Measurements from ENCODE around the gene SMAP2.

The SMAP2 gene

DNA sequence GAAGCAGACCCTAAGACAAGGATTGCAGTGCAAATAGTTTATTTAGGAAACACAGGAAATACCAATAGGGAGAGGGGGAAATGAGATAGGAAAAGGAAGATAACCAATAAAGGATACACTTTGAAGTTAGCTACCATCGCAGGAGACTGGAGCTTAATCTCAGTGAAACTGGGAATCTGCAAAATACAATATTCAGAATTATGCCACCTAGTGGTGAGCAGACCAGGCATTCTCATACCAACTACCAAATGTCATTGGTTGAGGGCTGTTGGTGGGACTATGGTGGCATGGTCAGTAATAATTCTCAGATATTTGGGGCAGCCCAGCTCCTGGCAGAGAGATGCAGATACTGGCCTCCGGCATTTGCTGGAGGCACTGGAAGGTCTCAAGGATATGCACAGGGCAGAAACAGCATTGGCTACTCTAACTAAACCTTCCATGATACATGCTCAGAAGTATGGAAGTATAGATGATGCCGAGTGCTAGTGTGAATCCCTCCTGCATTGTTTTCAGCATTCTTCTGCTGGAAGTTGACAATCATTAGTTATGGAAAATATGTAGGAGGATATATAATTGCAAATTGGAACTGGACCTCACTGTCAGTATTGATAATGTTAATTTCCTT lies 65.0 kb downstream of the SMAP2 start:
- DNase-seq, result no peak
- Histone ChIP-seq H3K36me3 (no peaks in the 10 kb centered on the region), H3K4me1 (no peaks in the 10 kb centered on the region), H3K27me3 (no peaks in the 10 kb centered on the region), H3K9me3 (no peaks in the 10 kb centered on the region), H3K27ac (no peak overlapping the region), H3K4me3 (no peak overlapping the region)
- intact Hi-C loops (cut with DNase I; ENCODE audit: low total_unique reads), result no loop called here
- TF ChIP-seq, protein P1, sequence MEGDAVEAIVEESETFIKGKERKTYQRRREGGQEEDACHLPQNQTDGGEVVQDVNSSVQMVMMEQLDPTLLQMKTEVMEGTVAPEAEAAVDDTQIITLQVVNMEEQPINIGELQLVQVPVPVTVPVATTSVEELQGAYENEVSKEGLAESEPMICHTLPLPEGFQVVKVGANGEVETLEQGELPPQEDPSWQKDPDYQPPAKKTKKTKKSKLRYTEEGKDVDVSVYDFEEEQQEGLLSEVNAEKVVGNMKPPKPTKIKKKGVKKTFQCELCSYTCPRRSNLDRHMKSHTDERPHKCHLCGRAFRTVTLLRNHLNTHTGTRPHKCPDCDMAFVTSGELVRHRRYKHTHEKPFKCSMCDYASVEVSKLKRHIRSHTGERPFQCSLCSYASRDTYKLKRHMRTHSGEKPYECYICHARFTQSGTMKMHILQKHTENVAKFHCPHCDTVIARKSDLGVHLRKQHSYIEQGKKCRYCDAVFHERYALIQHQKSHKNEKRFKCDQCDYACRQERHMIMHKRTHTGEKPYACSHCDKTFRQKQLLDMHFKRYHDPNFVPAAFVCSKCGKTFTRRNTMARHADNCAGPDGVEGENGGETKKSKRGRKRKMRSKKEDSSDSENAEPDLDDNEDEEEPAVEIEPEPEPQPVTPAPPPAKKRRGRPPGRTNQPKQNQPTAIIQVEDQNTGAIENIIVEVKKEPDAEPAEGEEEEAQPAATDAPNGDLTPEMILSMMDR (IDR thresholded peaks at IDR 0.05), result peak; percentile 45 to 54

- H3K36me3 ChIP-seq, result no peaks in the 10 kb centered on the region
- DNase-seq, result no peak
- H3K27ac ChIP-seq, result no peak overlapping the region
- no peaks in the 10 kb centered on the region for H3K27me3 ChIP-seq
- no peaks in the 10 kb centered on the region for H3K9me3 ChIP-seq
- no peaks in the 10 kb centered on the region for H3K4me1 ChIP-seq
- no peak overlapping the region for H3K4me3 ChIP-seq
- TF ChIP-seq, protein P1 (IDR thresholded peaks at IDR 0.05), result no peak
- intact Hi-C loops (cut with DNase I; ENCODE audit: low total_unique reads), result no loop called here
Observed at GRCh38 chr1:40439247-40439646, 65.7 kb downstream of the SMAP2 start.

DNA sequence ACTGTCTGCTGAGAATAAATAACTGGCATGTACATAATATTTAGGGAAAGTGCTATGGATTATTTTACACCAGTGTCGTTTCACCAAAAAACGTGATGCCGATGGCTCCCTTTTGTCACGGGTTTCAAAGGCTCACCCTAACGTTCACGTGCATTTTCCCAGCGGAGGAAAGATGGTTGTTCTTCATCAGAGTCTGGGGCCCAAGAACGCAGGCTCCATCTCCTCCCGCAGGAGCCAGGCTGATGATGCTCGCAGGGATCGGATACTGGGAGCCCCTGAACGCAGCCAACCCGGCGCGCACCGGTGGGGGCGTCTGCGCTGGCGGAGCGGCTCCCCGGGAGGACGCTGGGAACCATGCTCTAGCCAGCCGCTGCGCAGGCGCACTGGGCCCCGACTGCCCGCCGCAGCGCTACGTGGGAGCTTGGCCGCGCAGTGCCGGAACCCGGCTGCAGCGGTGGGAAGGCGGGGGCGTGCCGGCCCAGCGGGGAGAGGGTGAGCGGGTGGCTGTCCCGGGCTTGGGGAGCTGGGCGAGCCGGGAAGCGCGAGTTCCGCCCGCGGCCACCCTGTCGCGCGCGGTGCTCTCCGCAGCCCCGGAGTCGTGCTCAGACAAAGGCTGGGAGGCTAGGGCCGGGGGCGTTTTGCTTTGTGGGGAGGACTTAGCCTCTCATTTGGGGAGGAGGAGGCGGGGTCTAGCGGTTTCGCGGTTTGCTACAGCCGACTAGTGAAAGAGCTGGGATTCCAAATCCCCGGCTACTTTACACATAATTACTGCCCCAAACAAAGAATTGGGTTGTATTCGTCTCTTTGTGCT lies 76.4 kb downstream of the SMAP2 start, which contains the start of gene ZFP69B:
TSS of gene ZFP69B (plus strand) at position 793 of the 811 bp plus-strand sequence. CDS start 486 bp downstream, outside the sequence.
- intact Hi-C loops (cut with DNase I; ENCODE audit: low total_unique reads), result no loop called here
- TF ChIP-seq, protein P1 (IDR thresholded peaks at IDR 0.05), result no peak
- no peaks in the 10 kb centered on the region for H3K36me3 ChIP-seq

DNA sequence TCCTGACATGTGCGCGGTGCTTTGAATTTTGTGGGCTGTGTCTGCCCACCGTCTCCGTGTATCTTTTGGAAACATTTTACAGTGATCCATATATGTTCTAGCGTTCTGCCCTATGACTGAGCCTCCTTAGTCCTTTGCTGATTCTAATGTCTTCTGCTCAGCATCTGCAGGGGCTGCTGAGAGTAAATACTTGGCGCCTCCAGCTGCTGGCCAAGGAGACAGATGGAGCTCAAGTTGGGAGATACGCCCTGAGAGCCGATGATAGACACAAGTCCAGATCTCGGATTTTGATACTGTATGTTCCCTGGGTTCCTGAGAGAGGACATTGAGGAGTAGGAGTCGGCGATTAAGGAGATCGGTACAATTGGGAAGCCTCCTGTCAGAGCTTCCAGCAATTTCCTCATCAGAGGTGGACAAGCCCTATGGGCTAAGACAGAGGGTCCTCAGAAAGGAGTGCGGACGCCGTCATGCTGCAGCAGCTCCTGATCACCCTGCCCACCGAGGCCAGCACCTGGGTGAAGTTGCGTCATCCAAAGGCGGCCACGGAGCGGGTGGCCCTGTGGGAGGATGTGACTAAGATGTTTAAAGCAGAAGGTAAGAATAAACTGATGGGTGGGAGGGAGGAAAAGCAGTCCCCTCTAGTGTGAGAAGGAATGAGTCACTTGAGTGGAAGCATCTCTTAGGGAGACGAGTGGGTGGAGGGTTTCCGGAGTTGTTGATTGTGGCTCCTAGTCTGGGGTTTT lies 77.1 kb downstream of the SMAP2 start:
- TF ChIP-seq, protein P1 (IDR thresholded peaks at IDR 0.05), result no peak
- Histone ChIP-seq H3K4me3 (peak overlapping the region; percentile 67 to 71), H3K9me3 (no peaks in the 10 kb centered on the region), H3K36me3 (peaks cover 0 to 4% (median 0%) of the 10 kb centered on the region in 3 donors), H3K27me3 (no peaks in the 10 kb centered on the region), H3K4me1 (peaks cover 0 to 8% (median 3%) of the 10 kb centered on the region in 4 donors), H3K27ac (peak overlapping the region; percentile 83 to 85)
- intact Hi-C loops (cut with DNase I; ENCODE audit: low total_unique reads), result no loop called here
- DNase-seq, result no peak

More for the DNA sequence above, 76.4 kb downstream of the SMAP2 start, which contains the start of gene ZFP69B:
- H3K27me3 ChIP-seq, result no peaks in the 10 kb centered on the region
- peak; percentile 81 to 93 for DNase-seq
- H3K27ac ChIP-seq, result peak within 1 kb of the TSS; percentile 83 to 85
- peaks cover 0 to 8% (median 3%) of the 10 kb centered on the region in 4 donors for H3K4me1 ChIP-seq
- peak within 1 kb of the TSS; percentile 67 to 71 for H3K4me3 ChIP-seq
- no peaks in the 10 kb centered on the region for H3K9me3 ChIP-seq

- peak overlapping the region; percentile 83 to 85 for H3K27ac ChIP-seq
- H3K36me3 ChIP-seq, result peaks cover 0 to 4% (median 0%) of the 10 kb centered on the region in 3 donors
- intact Hi-C loops (cut with DNase I; ENCODE audit: low total_unique reads), result no loop called here
- H3K9me3 ChIP-seq, result peaks cover 0 to 3% (median 0%) of the 10 kb centered on the region in 3 donors
- H3K27me3 ChIP-seq, result no peaks in the 10 kb centered on the region
- peak overlapping the region in 1 of 2 donors; percentile 71 for H3K4me3 ChIP-seq
- DNase-seq, result no peak
- peaks cover 0 to 8% (median 3%) of the 10 kb centered on the region in 4 donors for H3K4me1 ChIP-seq
- TF ChIP-seq, protein P1 (IDR thresholded peaks at IDR 0.05), result no peak
Observed at GRCh38 chr1:40451238-40451585, 77.7 kb downstream of the SMAP2 start.
